Measurements from ENCODE around the gene HPCAL1.

Gene HPCAL1

DNA sequence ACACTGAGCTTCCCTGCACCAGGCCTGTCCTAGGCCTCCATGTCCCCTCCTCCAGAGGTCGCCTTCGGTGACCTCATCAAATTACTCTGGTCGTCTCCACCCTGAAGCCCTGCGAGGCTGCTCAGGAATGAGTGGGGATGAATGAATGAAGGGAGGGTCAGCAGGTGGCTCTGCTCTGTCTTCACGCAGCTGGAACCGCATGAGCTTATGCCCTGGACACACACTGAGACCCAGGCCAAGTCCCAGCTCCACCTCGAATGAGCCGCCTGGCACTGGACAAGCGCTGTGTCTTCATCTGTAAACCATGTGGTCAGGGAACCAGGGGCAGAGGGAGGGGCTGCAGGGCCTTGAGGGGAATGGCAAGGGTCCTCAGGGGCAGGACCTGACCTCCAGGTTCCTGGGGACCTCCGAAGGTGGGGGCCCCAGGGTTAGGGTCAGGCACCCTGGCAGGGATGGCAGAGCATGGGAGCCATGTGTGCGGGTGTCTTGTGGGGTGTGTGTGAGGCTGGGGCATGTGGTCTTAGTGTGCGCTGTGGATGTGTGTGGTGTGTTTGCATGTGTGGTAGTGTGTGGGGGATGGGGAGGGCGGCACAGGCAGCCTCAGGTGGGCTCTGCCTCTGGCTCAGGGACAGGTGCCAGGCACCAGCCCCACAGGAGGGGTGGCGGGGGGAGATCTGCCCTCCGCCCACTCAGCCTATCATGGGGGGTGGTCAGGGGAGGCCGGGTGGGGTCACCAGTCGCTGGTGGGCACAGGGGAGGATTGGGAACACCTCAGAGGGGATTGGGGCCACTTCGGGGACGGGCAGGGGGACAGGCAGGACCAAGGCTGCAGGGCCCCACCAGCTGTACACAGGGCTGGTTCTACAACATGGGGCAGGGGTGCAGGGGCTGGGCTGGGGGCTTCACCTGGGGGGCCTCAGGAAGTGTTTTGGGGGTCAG is 131.5 kb downstream of the HPCAL1 start:
- no peaks in the 10 kb centered on the region for H3K9me3 ChIP-seq (ENCODE audit: control extremely low read depth in 1 of 5, control insufficient read depth in 4 of 5, insufficient read depth in 2 of 5, low read depth in 1 of 5, low read length in 4 of 5)
- no peak overlapping the region for H3K27ac ChIP-seq (ENCODE audit: insufficient read depth in 1 of 2, low read depth in 1 of 2, low read length in 2 of 2, poor library complexity in 1 of 2, severe bottlenecking in 2 of 2)
- peaks cover 0 to 13% (median 0%) of the 10 kb centered on the region in 5 experiments for H3K27me3 ChIP-seq (replicated peaks in 2 of 5; ENCODE audit: control insufficient read depth in 4 of 5, insufficient read depth in 5 of 5, low read length in 4 of 5)
- peaks cover 0 to 3% (median under 1%) of the 10 kb centered on the region in 4 experiments for H3K36me3 ChIP-seq (ENCODE audit: control insufficient read depth in 4 of 4, insufficient read depth in 4 of 4, low read length in 3 of 4)
- H3K4me1 ChIP-seq (ENCODE audit: control extremely low read depth in 1 of 4, control insufficient read depth in 4 of 4, insufficient read depth in 4 of 4, low read length in 3 of 4) = peaks cover 0 to 14% (median 11%) of the 10 kb centered on the region in 4 experiments
- CTCF ChIA-PET = interaction anchor here (0.7 to 6.1 kb wide), 45 partner anchors 8 to 362 kb away, joined by 3 to 80 read pairs (median 5); partner anchors contain the start of genes HPCAL1, ODC1 and RRM2
- no peak overlapping the region for H3K4me3 ChIP-seq (ENCODE audit: control insufficient read depth in 1 of 7, extremely low read depth in 1 of 7, insufficient read depth in 4 of 7, low read depth in 2 of 7, low read length in 6 of 7)
- POLR2A ChIA-PET = interaction anchor here (0.6 to 2.2 kb wide), 5 partner anchors 8 to 361 kb away, joined by 3 to 13 read pairs (median 4); partner anchors contain the start of gene ODC1
- WGBS (ENCODE audit: insufficient coverage) = 90% methylated on average over 14 of the region's 19 CpGs
- DNase-seq = peak in 1 of 3 donors; percentile 9

GRCh38 chr2:10434886-10435819 is 132.4 kb downstream of the HPCAL1 start:
- peaks cover 2 to 12% (median 7%) of the 10 kb centered on the region in 4 experiments for H3K36me3 ChIP-seq (ENCODE audit: control insufficient read depth in 4 of 4, insufficient read depth in 4 of 4, low read length in 3 of 4)
- 43% methylated on average over 26 of the region's 28 CpGs for WGBS (ENCODE audit: insufficient coverage)
- no peaks in the 10 kb centered on the region for H3K9me3 ChIP-seq (ENCODE audit: control extremely low read depth in 1 of 5, control insufficient read depth in 4 of 5, insufficient read depth in 2 of 5, low read depth in 1 of 5, low read length in 4 of 5)
- H3K27ac ChIP-seq (ENCODE audit: insufficient read depth in 1 of 2, low read depth in 1 of 2, low read length in 2 of 2, poor library complexity in 1 of 2, severe bottlenecking in 2 of 2) = no peak overlapping the region
- peaks cover 0 to 14% (median 11%) of the 10 kb centered on the region in 4 experiments for H3K4me1 ChIP-seq (ENCODE audit: control extremely low read depth in 1 of 4, control insufficient read depth in 4 of 4, insufficient read depth in 4 of 4, low read length in 3 of 4)
- ChIA-PET CTCF (interaction anchor here (0.6 to 6.1 kb wide), 50 partner anchors 9 to 604 kb away, joined by 3 to 80 read pairs (median 4); partner anchors contain the start of genes HPCAL1, ODC1 and RRM2), POLR2A (interaction anchor here (0.6 to 2.2 kb wide), 5 partner anchors 9 to 362 kb away, joined by 3 to 13 read pairs (median 4); partner anchors contain the start of gene ODC1)
- peaks cover 0 to 13% (median 0%) of the 10 kb centered on the region in 5 experiments for H3K27me3 ChIP-seq (replicated peaks in 2 of 5; ENCODE audit: control insufficient read depth in 4 of 5, insufficient read depth in 5 of 5, low read length in 4 of 5)
- H3K4me3 ChIP-seq (ENCODE audit: control insufficient read depth in 1 of 7, extremely low read depth in 1 of 7, insufficient read depth in 4 of 7, low read depth in 2 of 7, low read length in 6 of 7) = no peak overlapping the region
- peak; percentile 79 to 88 (median 85) for DNase-seq

DNA sequence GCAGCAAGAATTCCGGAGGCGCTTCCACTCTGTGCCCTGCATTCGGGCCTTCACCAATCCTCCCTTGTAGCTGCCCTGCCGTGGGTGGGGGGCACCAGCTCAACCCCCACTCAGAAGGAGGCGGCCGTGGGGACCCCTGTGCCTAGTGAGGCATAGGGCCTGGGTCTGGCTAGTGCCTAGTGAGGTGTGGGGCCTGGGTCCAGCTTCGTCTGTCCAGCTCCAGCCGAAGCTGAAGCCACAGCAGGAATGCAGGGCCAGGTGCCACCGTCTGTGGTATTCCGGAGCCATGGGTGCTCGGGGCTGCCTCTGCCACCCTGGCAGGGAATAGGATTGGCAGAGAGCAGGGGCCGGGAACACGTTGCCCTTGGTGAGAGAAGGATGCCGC is 133.1 kb downstream of the HPCAL1 start:
- Histone ChIP-seq H3K27me3 (replicated peaks in 2 of 5; ENCODE audit: control insufficient read depth in 4 of 5, insufficient read depth in 5 of 5, low read length in 4 of 5) (peaks cover 0 to 13% (median 0%) of the 10 kb centered on the region in 5 experiments), H3K4me3 (ENCODE audit: control insufficient read depth in 1 of 7, extremely low read depth in 1 of 7, insufficient read depth in 4 of 7, low read depth in 2 of 7, low read length in 6 of 7) (no peak overlapping the region), H3K4me1 (ENCODE audit: control extremely low read depth in 1 of 4, control insufficient read depth in 4 of 4, insufficient read depth in 4 of 4, low read length in 3 of 4) (peaks cover 0 to 14% (median 11%) of the 10 kb centered on the region in 4 experiments), H3K36me3 (ENCODE audit: control insufficient read depth in 4 of 4, insufficient read depth in 4 of 4, low read length in 3 of 4) (peaks cover 2 to 19% (median 10%) of the 10 kb centered on the region in 4 experiments), H3K9me3 (ENCODE audit: control extremely low read depth in 1 of 5, control insufficient read depth in 4 of 5, insufficient read depth in 2 of 5, low read depth in 1 of 5, low read length in 4 of 5) (no peaks in the 10 kb centered on the region), H3K27ac (ENCODE audit: insufficient read depth in 1 of 2, low read depth in 1 of 2, low read length in 2 of 2, poor library complexity in 1 of 2, severe bottlenecking in 2 of 2) (no peak overlapping the region)
- ChIA-PET POLR2A (interaction anchor here (2.2 kb wide), 1 partner anchor 12 kb away, joined by 13 read pairs; the partner anchor contains the start of gene ODC1), CTCF (interaction anchor here (0.9 to 6.1 kb wide), 28 partner anchors 10 to 604 kb away, joined by 3 to 80 read pairs (median 5); partner anchors contain the start of genes ODC1 and RRM2)
- WGBS (ENCODE audit: insufficient coverage) = 97% methylated on average over 12 of the region's 14 CpGs
- DNase-seq = no peak

DNA sequence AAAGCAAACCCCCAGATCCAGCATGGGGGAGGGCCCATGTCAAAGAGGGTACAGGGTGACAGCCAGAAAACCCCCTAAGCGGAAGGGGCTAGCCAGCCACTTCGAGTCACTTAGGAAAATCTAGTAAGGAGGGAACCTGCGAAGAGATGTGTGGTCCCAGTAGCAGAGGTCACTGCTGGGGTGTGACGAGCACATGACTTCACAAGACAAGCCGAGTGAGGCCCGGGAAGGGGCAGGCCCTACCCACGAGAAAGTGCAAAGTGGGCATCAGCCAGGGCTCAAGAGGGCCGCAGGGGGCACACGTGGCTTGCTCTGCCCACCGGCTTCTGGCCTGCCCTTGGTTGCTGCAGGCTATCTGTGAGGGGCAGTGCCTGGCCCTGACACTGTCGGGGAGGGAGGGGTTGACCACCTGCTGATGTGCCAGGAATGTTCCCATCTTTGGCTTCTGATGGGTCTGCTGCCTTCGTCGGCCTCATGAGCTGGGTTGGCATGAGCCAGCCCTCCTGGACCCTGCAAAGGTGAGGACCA is 133.9 kb downstream of the HPCAL1 start:
- Histone ChIP-seq H3K4me1 (ENCODE audit: control extremely low read depth in 1 of 4, control insufficient read depth in 4 of 4, insufficient read depth in 4 of 4, low read length in 3 of 4) (peaks cover 0 to 14% (median 11%) of the 10 kb centered on the region in 4 experiments), H3K9me3 (ENCODE audit: control extremely low read depth in 1 of 5, control insufficient read depth in 4 of 5, insufficient read depth in 2 of 5, low read depth in 1 of 5, low read length in 4 of 5) (no peaks in the 10 kb centered on the region), H3K4me3 (ENCODE audit: control insufficient read depth in 1 of 7, extremely low read depth in 1 of 7, insufficient read depth in 4 of 7, low read depth in 2 of 7, low read length in 6 of 7) (no peak overlapping the region), H3K27me3 (replicated peaks in 2 of 5; ENCODE audit: control insufficient read depth in 4 of 5, insufficient read depth in 5 of 5, low read length in 4 of 5) (peaks cover 0 to 9% (median 0%) of the 10 kb centered on the region in 5 experiments), H3K27ac (ENCODE audit: insufficient read depth in 1 of 2, low read depth in 1 of 2, low read length in 2 of 2, poor library complexity in 1 of 2, severe bottlenecking in 2 of 2) (no peak overlapping the region), H3K36me3 (ENCODE audit: control insufficient read depth in 4 of 4, insufficient read depth in 4 of 4, low read length in 3 of 4) (peaks cover 5 to 26% (median 17%) of the 10 kb centered on the region in 4 experiments)
- ChIA-PET POLR2A (no interaction called here), CTCF (interaction anchor here (0.7 to 6.1 kb wide), 9 partner anchors 9 to 364 kb away, joined by 3 to 55 read pairs (median 6); partner anchors contain the start of gene ODC1)
- DNase-seq = no peak
- 94% methylated on average over 12 of the region's 13 CpGs for WGBS (ENCODE audit: insufficient coverage)

DNA sequence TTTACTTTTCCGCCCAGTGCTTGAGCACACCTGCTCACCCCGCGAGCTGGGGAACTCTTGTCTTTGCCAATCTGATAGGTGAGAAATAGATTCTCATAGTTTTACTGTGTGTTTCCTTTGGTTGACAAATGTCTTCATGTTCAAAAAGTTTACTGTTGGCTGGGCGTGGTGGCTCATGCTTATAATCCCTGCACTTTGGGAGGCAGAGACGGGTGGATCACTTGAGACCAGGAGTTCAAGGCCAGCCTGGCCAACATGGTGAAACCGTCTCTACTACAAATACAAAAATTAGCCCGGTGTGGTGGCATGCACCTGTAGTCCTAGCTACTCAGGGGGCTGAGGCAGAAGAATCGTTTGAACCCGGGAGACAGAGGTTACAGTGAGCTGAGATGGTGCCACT is 135.1 kb downstream of the HPCAL1 start:
- ChIA-PET CTCF (interaction anchor here (1.5 to 6.1 kb wide), 4 partner anchors 8 to 312 kb away, joined by 4 to 55 read pairs (median 10); partner anchors contain the start of gene ODC1), POLR2A (no interaction called here)
- H3K9me3 ChIP-seq (ENCODE audit: control extremely low read depth in 1 of 5, control insufficient read depth in 4 of 5, insufficient read depth in 2 of 5, low read depth in 1 of 5, low read length in 4 of 5) = no peaks in the 10 kb centered on the region
- peaks cover 13 to 37% (median 25%) of the 10 kb centered on the region in 4 experiments for H3K36me3 ChIP-seq (ENCODE audit: control insufficient read depth in 4 of 4, insufficient read depth in 4 of 4, low read length in 3 of 4)
- H3K4me3 ChIP-seq (ENCODE audit: control insufficient read depth in 1 of 7, extremely low read depth in 1 of 7, insufficient read depth in 4 of 7, low read depth in 2 of 7, low read length in 6 of 7) = no peak overlapping the region
- no peak overlapping the region for H3K27ac ChIP-seq (ENCODE audit: insufficient read depth in 1 of 2, low read depth in 1 of 2, low read length in 2 of 2, poor library complexity in 1 of 2, severe bottlenecking in 2 of 2)
- WGBS (ENCODE audit: insufficient coverage) = 92% methylated on average over 8 of the region's 9 CpGs
- peaks cover 0 to 4% (median 3%) of the 10 kb centered on the region in 4 experiments for H3K4me1 ChIP-seq (ENCODE audit: control extremely low read depth in 1 of 4, control insufficient read depth in 4 of 4, insufficient read depth in 4 of 4, low read length in 3 of 4)
- DNase-seq = no peak
- peaks cover 0 to 1% (median 0%) of the 10 kb centered on the region in 5 experiments for H3K27me3 ChIP-seq (replicated peaks in 2 of 5; ENCODE audit: control insufficient read depth in 4 of 5, insufficient read depth in 5 of 5, low read length in 4 of 5)

GRCh38 chr2:10438688-10439087 is 136.0 kb downstream of the HPCAL1 start:
- no peak for DNase-seq
- no peaks in the 10 kb centered on the region for H3K9me3 ChIP-seq (ENCODE audit: control extremely low read depth in 1 of 5, control insufficient read depth in 4 of 5, insufficient read depth in 2 of 5, low read depth in 1 of 5, low read length in 4 of 5)
- peaks cover 17 to 46% (median 34%) of the 10 kb centered on the region in 4 experiments for H3K36me3 ChIP-seq (ENCODE audit: control insufficient read depth in 4 of 4, insufficient read depth in 4 of 4, low read length in 3 of 4)
- ChIA-PET CTCF (interaction anchor here (0.5 to 6.1 kb wide), 8 partner anchors 7 to 367 kb away, joined by 3 to 55 read pairs (median 5); partner anchors contain the start of gene ODC1), POLR2A (no interaction called here)
- H3K27ac ChIP-seq (ENCODE audit: insufficient read depth in 1 of 2, low read depth in 1 of 2, low read length in 2 of 2, poor library complexity in 1 of 2, severe bottlenecking in 2 of 2) = no peak overlapping the region
- no peak overlapping the region for H3K4me3 ChIP-seq (ENCODE audit: control insufficient read depth in 1 of 7, extremely low read depth in 1 of 7, insufficient read depth in 4 of 7, low read depth in 2 of 7, low read length in 6 of 7)
- H3K27me3 ChIP-seq (replicated peaks in 2 of 5; ENCODE audit: control insufficient read depth in 4 of 5, insufficient read depth in 5 of 5, low read length in 4 of 5) = no peaks in the 10 kb centered on the region
- 98% methylated on average over 14 of the region's 14 CpGs for WGBS (ENCODE audit: insufficient coverage)
- peaks cover 0 to 4% (median 2%) of the 10 kb centered on the region in 4 experiments for H3K4me1 ChIP-seq (ENCODE audit: control extremely low read depth in 1 of 4, control insufficient read depth in 4 of 4, insufficient read depth in 4 of 4, low read length in 3 of 4)
